ENCODE results near the gene DLEU7. TPM values are rescaled to one million over a fixed set of nuclear protein-coding genes. Genes with fewer than 3 reads are reported as not detected.

Gene DLEU7
- total and polyA plus RNA-seq, 2 of the 13 experiments (the other 11 are each of a cell fraction or from before 2014, with no cell fraction given), result not detected

- Histone ChIP-seq H3K36me3 (replicated peaks in 1 of 2; ENCODE audit: control insufficient read depth in 1 of 2, insufficient read depth in 2 of 2, low read length in 2 of 2) (no peaks in the 10 kb centered on the region), H3K4me1 (ENCODE audit: insufficient read depth, low read length) (no peaks in the 10 kb centered on the region), H3K27ac (ENCODE audit: extremely low read length, insufficient read depth, low read length) (no peak overlapping the region), H3K4me2 (ENCODE audit: low read depth, low read length) (no peak overlapping the region), H4K20me1 (ENCODE audit: insufficient read depth, low read length) (no peaks in the 10 kb centered on the region), H3K27me3 (ENCODE audit: control insufficient read depth in 1 of 2, insufficient read depth in 2 of 2, low read length in 2 of 2) (no peaks in the 10 kb centered on the region), H3K9me3 (ENCODE audit: low read length) (no peaks in the 10 kb centered on the region), H3K9ac (ENCODE audit: insufficient read depth, low read depth, low read length) (no peak overlapping the region), H2AFZ (ENCODE audit: low read length) (no peak overlapping the region), H3K4me3 (replicated peaks in 1 of 3; ENCODE audit: insufficient read depth in 1 of 3, low read depth in 2 of 3, low read length in 3 of 3) (no peak overlapping the region), H3K79me2 (ENCODE audit: insufficient read depth, low read length) (no peaks in the 10 kb centered on the region)
- WGBS (ENCODE audit: low lambda C conversion rate), result 97% methylated on average over 1 of the region's 1 CpG
- no peak for FAIRE-seq
- TF ChIP-seq IRF1 (CRISPR knock-in tag; IDR thresholded peaks at IDR 0.05; ENCODE audit: low read depth) (no peak), ZSCAN22 (CRISPR knock-in tag; IDR thresholded peaks at IDR 0.05) (no peak), ATF2 (CRISPR knock-in tag; IDR thresholded peaks at IDR 0.05) (no peak), ZNF768 (CRISPR knock-in tag; IDR thresholded peaks at IDR 0.05) (no peak), TRAFD1 (CRISPR knock-in tag; IDR thresholded peaks at IDR 0.05; ENCODE audit: borderline replicate concordance) (no peak), SIX1 (CRISPR knock-in tag; IDR thresholded peaks at IDR 0.05; ENCODE audit: borderline replicate concordance) (no peak), DNMT1 (CRISPR knock-in tag; IDR thresholded peaks at IDR 0.05) (no peak), MLX (CRISPR knock-in tag; IDR thresholded peaks at IDR 0.05) (no peak), MIER3 (CRISPR knock-in tag; IDR thresholded peaks at IDR 0.05; ENCODE audit: borderline replicate concordance) (no peak), ZNF557 (CRISPR knock-in tag; IDR thresholded peaks at IDR 0.05) (no peak), YEATS4 (CRISPR knock-in tag; IDR thresholded peaks at IDR 0.05; ENCODE audit: borderline replicate concordance) (no peak), ZBED4 (CRISPR knock-in tag; IDR thresholded peaks at IDR 0.05; ENCODE audit: borderline replicate concordance) (no peak), RNF2 (conservative IDR thresholded peaks at IDR 0.05; ENCODE audit: low read depth) (no peak), ZZZ3 (CRISPR knock-in tag; IDR thresholded peaks at IDR 0.05; ENCODE audit: borderline replicate concordance) (no peak), ATF7 (IDR thresholded peaks at IDR 0.05) (no peak), ATF7 (CRISPR knock-in tag; IDR thresholded peaks at IDR 0.05) (no peak), CENPX (CRISPR knock-in tag; IDR thresholded peaks at IDR 0.05) (no peak)
- no peak for DNase-seq (ENCODE audit: low spot score)
- intact Hi-C loops (cut with micrococcal nuclease; ENCODE audit: unreplicated experiment), result no loop called here
- ChIA-PET POLR2A (no interaction called here), CTCF (ENCODE audit: low intra/inter-chr PET ratio, low total read pairs) (no interaction called here)
- ATAC-seq, result no peak
- in situ Hi-C loops (cut with HindIII; ENCODE audit: extremely low pct_ligation_motif_present, low pct_unique_long_range_greater_than_20kb), result no loop called here
- BruUV-seq (replicated peaks), result no TSS peak
These were observed 49.3 kb downstream of the DLEU7 start for GRCh38 chr13:50794226-50794625.
